Stimulated activated CD4-positive, alpha-beta T cell treated with anti-CD3 and anti-CD28 coated beads, TNF-alpha, amount 100 ng/mL, for 48 hours (primary cell): Measurements from ENCODE around the gene TMEM198.

Experiments
- DNase-seq, 3 donors: peaks; one replicate each; pipeline ENCODE4 v3.0.0-alpha.2; 2020; ENCODE audit warnings: low read depth in 3 of 3

TMEM198 gene

DNA sequence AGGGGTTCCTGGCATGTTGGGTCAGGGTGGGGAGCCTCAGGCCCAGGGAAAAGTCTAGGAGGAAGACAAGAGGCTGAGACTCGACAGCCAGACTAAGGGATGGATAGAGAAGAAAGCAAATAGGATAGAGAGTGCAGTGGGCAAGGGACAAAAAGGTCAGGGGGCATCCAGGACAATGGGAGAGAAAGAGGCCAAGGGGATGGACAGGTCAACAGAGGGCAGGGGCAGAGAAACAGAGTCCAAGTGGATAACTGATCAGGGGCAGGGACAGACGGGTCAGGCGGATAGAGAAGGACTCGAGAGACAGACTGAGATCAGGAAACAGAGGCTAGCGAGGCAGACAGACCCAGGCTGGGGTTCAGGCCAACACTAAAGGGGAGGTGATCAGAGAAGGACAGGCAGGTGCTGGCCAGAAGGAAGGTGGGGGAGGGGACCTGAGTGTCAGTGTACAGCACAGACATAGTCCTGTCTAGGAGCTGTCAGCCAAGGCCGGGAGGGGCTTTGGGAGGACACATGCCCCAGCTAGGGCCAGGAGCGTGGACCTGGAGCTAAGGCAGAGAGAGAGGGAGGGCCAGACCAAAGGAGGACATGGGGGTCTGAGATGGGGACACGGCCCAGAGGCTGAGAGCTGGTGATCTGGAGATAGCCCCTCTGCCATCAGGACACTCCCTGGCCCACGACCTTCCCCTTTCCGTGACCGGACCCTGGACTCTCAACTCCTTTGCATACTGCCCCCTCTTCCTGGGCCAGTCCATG, 17.3 kb upstream of the TMEM198 start:
- no peak for DNase-seq

DNA sequence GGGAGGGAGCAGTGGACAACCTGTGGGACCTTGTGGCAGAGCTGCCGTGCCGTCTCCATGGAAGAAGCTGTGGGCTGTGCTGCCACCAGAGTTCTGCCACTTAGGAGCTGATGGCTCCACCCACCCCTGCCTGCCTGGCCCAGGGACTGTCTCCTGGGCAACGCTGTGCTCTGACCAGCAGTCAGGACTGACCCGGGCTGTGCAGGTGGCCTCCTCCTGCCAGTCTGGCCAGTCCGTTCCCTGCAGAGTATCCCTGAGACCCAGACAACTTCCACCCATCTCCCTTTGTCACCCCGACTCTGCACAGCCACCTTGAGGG, 16.8 kb upstream of the TMEM198 start:
- DNase-seq: no peak

GRCh38 chr2:219527472-219527871, 16.4 kb upstream of the TMEM198 start:
- no peak for DNase-seq

GRCh38 chr2:219530048-219530963, 13.5 kb upstream of the TMEM198 start:
- DNase-seq: peak; percentile 72 to 82 (median 81)

- DNase-seq: no peak
Observed at GRCh38 chr2:219531639-219532377, 12.0 kb upstream of the TMEM198 start.

GRCh38 chr2:219532378-219532649, 11.5 kb upstream of the TMEM198 start:
- DNase-seq: no peak

- DNase-seq: no peak
Observed at GRCh38 chr2:219533930-219534661, 9.7 kb upstream of the TMEM198 start.

- no peak for DNase-seq
Observed at GRCh38 chr2:219536425-219536824, 7.4 kb upstream of the TMEM198 start.

- no peak for DNase-seq
Observed at GRCh38 chr2:219536967-219537366, 6.9 kb upstream of the TMEM198 start.

DNA sequence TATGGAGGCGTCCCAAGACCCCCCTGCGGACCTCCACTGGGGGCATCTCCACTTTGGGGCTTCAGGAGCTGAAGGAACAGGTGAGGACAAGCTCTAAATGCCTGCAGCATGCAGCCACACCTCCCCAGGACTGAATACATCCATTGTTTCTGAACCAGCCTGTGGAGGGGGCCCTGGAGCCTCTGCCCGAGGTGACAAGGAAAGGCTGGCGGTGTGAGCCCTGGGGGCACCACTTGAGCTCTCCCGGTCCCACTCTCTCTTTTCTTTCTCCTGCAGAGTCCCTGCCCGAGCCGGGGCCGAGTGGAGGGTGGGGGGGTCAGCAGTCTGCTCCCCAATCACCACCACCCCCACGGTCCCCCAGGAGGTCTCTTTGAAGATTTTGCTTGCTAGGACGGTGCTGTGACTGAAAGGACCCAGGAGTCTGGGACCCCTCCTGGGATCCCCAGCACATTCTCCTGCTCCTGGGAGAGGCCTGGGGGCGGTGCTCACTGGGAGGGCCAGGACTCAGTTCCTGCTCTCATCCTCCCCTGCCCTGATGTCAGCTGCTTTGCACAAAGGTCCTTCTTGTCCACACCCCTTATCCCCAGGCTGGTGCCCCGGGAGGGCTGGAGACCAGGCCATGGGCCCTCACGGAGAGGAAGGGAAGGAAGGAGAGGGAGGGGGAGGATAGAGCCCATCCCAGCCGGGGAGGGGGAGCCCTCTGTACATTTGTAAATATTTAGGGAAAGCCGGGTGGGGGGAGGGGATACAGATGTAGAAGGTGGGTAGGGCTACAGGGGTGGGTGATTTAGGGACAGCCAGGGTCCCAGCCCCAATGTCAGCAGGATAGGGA, 6.0 kb upstream of the TMEM198 start:
- no peak for DNase-seq

DNA sequence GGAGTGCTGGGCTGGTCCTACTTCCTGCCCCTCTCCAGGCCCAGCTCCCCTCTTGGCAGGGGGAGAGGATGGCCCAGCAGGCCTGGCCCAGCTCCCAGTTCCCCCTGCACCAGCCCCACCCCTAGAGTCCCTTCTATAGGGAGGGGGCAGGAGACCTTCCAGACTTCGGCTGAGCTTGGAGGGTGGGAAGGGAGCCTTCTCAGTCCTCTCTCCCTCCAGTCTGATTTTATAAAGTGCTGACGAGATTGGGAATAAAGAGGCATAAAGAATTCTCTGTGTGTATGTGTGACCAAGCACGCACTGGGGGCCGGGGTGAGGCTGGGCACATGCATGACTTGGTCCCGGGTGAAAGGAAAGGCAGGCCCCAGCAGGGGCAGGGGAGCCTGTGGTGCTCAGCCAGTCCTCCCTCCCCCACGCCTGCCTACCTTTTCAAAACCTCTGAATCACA, 5.3 kb upstream of the TMEM198 start:
- DNase-seq: no peak

- DNase-seq: no peak
Observed at GRCh38 chr2:219538956-219539788, 4.7 kb upstream of the TMEM198 start.

DNA sequence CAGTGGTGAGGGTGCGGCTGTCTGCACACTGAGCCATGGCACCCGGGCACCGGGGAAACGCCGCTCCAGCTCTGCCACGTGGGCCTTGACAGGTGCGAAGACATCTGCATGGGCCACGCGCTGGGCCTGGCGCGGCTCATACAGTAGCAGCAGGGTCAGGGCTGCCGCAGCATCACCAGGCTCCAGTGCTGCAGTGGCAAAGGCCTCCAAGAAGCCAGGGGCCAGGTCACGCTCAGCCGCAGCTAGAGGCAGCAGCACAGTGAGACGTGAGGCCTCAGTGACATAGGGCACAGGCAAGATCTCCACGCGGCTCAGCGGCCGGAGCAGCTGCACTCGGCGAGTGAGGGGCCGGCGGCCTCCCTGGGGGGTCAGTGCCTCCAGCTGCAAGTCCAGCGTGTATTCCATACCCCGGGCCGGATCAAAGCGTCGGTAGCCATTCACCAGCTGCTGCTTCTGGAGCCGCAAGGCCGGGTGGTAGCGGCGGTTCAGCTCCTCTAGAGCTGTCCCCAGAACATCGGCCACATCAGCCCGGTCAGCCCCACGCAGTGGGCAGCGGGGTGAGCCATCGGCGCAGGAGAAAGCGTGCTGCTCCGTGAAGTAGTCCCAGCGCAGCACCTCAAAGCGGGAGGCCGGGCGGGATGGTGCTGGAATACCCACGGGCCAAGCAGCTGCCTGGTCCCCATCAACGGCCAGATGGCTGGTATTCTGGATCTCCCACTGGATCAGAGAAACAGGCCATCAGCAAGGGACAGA, 3.7 kb upstream of the TMEM198 start:
- no peak for DNase-seq

GRCh38 chr2:219540784-219541504, 2.9 kb upstream of the TMEM198 start:
- DNase-seq: no peak

DNA sequence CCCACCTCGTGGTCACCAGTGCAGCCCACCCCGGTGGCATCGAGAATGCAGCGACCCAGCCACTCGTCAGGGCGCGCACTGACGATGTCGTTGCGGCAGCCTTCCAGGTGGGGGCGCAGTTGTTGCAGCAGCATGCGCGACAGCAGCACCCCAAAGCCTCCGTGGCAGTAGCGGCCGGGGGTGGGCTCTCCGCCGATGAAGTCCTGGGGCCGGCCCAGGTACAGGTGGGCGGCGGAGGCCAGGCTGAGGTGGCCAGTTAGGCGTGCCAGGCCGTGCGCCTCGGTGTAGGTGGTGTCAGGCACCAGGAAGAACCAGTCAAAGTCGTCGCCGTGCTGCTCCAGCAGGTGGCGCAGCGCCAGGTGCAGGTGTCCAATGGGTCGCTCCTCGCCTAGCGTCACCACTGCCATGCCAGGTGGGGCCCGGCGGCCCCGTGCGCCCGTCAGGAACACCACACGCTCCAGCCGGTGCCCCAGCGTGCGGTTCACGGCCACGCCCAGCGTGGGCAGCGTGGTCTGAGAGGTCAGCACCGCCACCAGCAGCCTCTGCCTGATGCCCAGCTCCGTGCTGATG, 2.1 kb upstream of the TMEM198 start:
- DNase-seq: peak; percentile 72 to 84 (median 77)

- peak in 1 of 3 donors; percentile 23 for DNase-seq
Observed at GRCh38 chr2:219542931-219543595, 765 bp upstream of the TMEM198 start.

DNA sequence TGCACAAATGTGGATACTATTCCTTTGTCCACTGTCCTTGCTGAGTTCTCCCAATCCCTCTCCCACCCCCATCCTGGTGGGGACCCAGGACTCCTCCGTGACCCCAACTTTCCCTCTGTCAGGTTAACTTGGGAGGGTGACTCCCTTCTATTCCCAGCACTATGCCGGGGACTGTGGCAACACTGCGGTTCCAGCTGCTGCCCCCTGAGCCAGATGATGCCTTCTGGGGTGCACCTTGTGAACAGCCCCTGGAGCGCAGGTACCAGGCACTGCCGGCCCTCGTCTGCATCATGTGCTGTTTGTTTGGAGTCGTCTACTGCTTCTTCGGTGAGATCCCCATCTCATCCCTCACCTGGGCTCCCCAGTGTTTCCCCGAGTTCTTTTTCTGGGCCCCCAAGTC, 739 bp downstream of the TMEM198 start:
- no peak for DNase-seq
